ENCODE results near the gene ADAMTSL5.

The ADAMTSL5 gene

GRCh38 chr19:1558552-1558951 is 45.7 kb upstream of the ADAMTSL5 start:
- H3K27me3 ChIP-seq (ENCODE audit: low read length): no peaks in the 10 kb centered on the region
- no peaks in the 10 kb centered on the region for H3K9me2 ChIP-seq (replicated peaks; ENCODE audit: insufficient read depth, low read length)
- H3K79me2 ChIP-seq (ENCODE audit: insufficient read depth, low read length): no peaks in the 10 kb centered on the region
- no peak overlapping the region for H3K27ac ChIP-seq (ENCODE audit: low read depth, low read length)
- H3F3A ChIP-seq (ENCODE audit: insufficient read depth): no peaks in the 10 kb centered on the region
- no peaks in the 10 kb centered on the region for H3K9me3 ChIP-seq (ENCODE audit: insufficient read depth, low read length)
- no peaks in the 10 kb centered on the region for H3K36me3 ChIP-seq (ENCODE audit: low read length)
- no peak overlapping the region for H3K4me2 ChIP-seq (ENCODE audit: low read depth, low read length, poor library complexity, severe bottlenecking)
- H3K4me3 ChIP-seq (ENCODE audit: insufficient read depth, low read length, poor library complexity, severe bottlenecking): no peak overlapping the region
- no peaks in the 10 kb centered on the region for H4K20me1 ChIP-seq (ENCODE audit: low read depth, low read length)
- no peak overlapping the region for H3K9ac ChIP-seq (ENCODE audit: low read length)
- no peak for TF ChIP-seq CTCF (IDR thresholded peaks at IDR 0.05; ENCODE audit: insufficient read depth, low read length, poor library complexity, severe bottlenecking)
- no peak for TF ChIP-seq EZH2phosphoT487 (conservative IDR thresholded peaks at IDR 0.05; ENCODE audit: low read length)
- H2AFZ ChIP-seq (ENCODE audit: low read depth, low read length, severe bottlenecking): no peak overlapping the region

GRCh38 chr19:1556390-1557070 is 43.7 kb upstream of the ADAMTSL5 start:
- H3K79me2 ChIP-seq (ENCODE audit: insufficient read depth, low read length): no peaks in the 10 kb centered on the region
- no peak overlapping the region for H3K4me2 ChIP-seq (ENCODE audit: low read depth, low read length, poor library complexity, severe bottlenecking)

GRCh38 chr19:1555487-1556389 is 42.9 kb upstream of the ADAMTSL5 start:
- no peaks in the 10 kb centered on the region for H3K9me2 ChIP-seq (replicated peaks; ENCODE audit: insufficient read depth, low read length)
- TF ChIP-seq EZH2phosphoT487 (conservative IDR thresholded peaks at IDR 0.05; ENCODE audit: low read length): no peak
- no peak for TF ChIP-seq CTCF (IDR thresholded peaks at IDR 0.05; ENCODE audit: insufficient read depth, low read length, poor library complexity, severe bottlenecking)

More at GRCh38 chr19:1556390-1557070, 43.7 kb upstream of the ADAMTSL5 start:
- no peaks in the 10 kb centered on the region for H3F3A ChIP-seq (ENCODE audit: insufficient read depth)
- H3K36me3 ChIP-seq (ENCODE audit: low read length): no peaks in the 10 kb centered on the region
- no peak overlapping the region for H3K9ac ChIP-seq (ENCODE audit: low read length)
- H3K27me3 ChIP-seq (ENCODE audit: low read length): no peaks in the 10 kb centered on the region
- no peak overlapping the region for H2AFZ ChIP-seq (ENCODE audit: low read depth, low read length, severe bottlenecking)
- H3K27ac ChIP-seq (ENCODE audit: low read depth, low read length): no peak overlapping the region
- TF ChIP-seq EZH2phosphoT487 (conservative IDR thresholded peaks at IDR 0.05; ENCODE audit: low read length) (no peak), CTCF (IDR thresholded peaks at IDR 0.05; ENCODE audit: insufficient read depth, low read length, poor library complexity, severe bottlenecking) (no peak)
- no peaks in the 10 kb centered on the region for H4K20me1 ChIP-seq (ENCODE audit: low read depth, low read length)
- H3K9me2 ChIP-seq (replicated peaks; ENCODE audit: insufficient read depth, low read length): no peaks in the 10 kb centered on the region
- H3K9me3 ChIP-seq (ENCODE audit: insufficient read depth, low read length): no peaks in the 10 kb centered on the region
- H3K4me3 ChIP-seq (ENCODE audit: insufficient read depth, low read length, poor library complexity, severe bottlenecking): no peak overlapping the region

More at GRCh38 chr19:1555487-1556389, 42.9 kb upstream of the ADAMTSL5 start:
- no peak overlapping the region for H3K9ac ChIP-seq (ENCODE audit: low read length)
- no peak overlapping the region for H3K4me2 ChIP-seq (ENCODE audit: low read depth, low read length, poor library complexity, severe bottlenecking)
- H3K4me3 ChIP-seq (ENCODE audit: insufficient read depth, low read length, poor library complexity, severe bottlenecking): no peak overlapping the region
- H3K79me2 ChIP-seq (ENCODE audit: insufficient read depth, low read length): no peaks in the 10 kb centered on the region
- no peaks in the 10 kb centered on the region for H3F3A ChIP-seq (ENCODE audit: insufficient read depth)
- no peak overlapping the region for H3K27ac ChIP-seq (ENCODE audit: low read depth, low read length)
- H2AFZ ChIP-seq (ENCODE audit: low read depth, low read length, severe bottlenecking): no peak overlapping the region
- H3K9me3 ChIP-seq (ENCODE audit: insufficient read depth, low read length): no peaks in the 10 kb centered on the region
- H3K36me3 ChIP-seq (ENCODE audit: low read length): no peaks in the 10 kb centered on the region
- H4K20me1 ChIP-seq (ENCODE audit: low read depth, low read length): no peaks in the 10 kb centered on the region
- H3K27me3 ChIP-seq (ENCODE audit: low read length): no peaks in the 10 kb centered on the region

Measured in SU-DHL-6 (cell line).